ENCODE data around the gene SGMS2. TPM values are rescaled to one million over a fixed set of nuclear protein-coding genes. Genes with fewer than 3 reads are reported as not detected.

Gene SGMS2
- total and polyA plus RNA-seq, 2 of the 4 experiments (the other 2 are of a cell fraction) = 13.4 to 37.5 TPM

DNA sequence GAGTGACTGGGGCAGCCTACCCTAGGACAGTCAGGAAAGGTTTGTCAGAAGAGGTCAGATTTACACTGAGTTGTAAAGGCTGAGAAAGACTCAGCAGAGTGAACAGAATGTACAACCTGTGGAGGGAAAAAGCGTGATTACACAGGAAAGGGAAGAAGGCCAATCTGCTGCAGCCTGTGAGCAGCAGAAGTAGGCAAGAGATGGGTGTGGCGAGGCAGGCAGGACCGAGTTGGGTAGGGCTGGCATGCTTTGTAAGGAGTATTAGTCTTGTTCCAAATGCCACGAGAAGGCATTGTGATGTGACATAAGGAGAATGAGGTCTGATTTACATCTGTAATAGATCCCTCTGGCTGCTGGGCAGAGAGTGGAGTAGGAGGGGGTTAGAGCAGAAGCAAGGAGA, 12.6 kb downstream of the SGMS2 start:
- Histone ChIP-seq H3K9me3 (ENCODE audit: control insufficient read depth, insufficient read depth, low read length) (0 out of 2 replicates have a peak, but pooled peaks cover 4% of the 10 kb centered on the region), H3K36me3 (ENCODE audit: control insufficient read depth, insufficient read depth, low read length) (no peaks in the 10 kb centered on the region), H3K27me3 (ENCODE audit: control insufficient read depth, insufficient read depth, low read length) (no peaks in the 10 kb centered on the region), H3K14ac (replicated peaks; ENCODE audit: low read depth, low read length) (no peak overlapping the region), H2BK20ac (ENCODE audit: low read depth, low read length) (no peak overlapping the region), H4K8ac (ENCODE audit: low read depth in 2 of 2, low read length in 2 of 2) (no peak overlapping the region), H3K4ac (ENCODE audit: low read depth, low read length) (no peak overlapping the region), H2BK120ac (ENCODE audit: low read depth, low read length) (no peak overlapping the region), H3K18ac (ENCODE audit: low read depth, low read length) (no peak overlapping the region), H2BK5ac (ENCODE audit: low read depth, low read length, poor library complexity, severe bottlenecking) (no peak overlapping the region), H4K5ac (ENCODE audit: low read depth, low read length) (no peak overlapping the region), H3K9ac (ENCODE audit: low read depth, low read length) (no peak overlapping the region), H3K4me1 (ENCODE audit: control insufficient read depth, insufficient read depth, low read length) (no peaks in the 10 kb centered on the region), H2AFZ (replicated peaks; ENCODE audit: low read length, poor library complexity) (no peak overlapping the region), H4K91ac (ENCODE audit: insufficient read depth, low read depth, low read length) (no peak overlapping the region), H3K56ac (ENCODE audit: extremely low read depth, insufficient read depth, low read length) (no peak overlapping the region), H2AK9ac (replicated peaks; ENCODE audit: low read depth, low read length, poor library complexity) (no peak overlapping the region), H2AK5ac (ENCODE audit: low read depth, low read length) (no peak overlapping the region), H3K4me3 (ENCODE audit: insufficient read depth, low read depth, low read length) (no peak overlapping the region), H3K9me1 (ENCODE audit: insufficient read depth, low read length) (no peaks in the 10 kb centered on the region), H4K20me1 (ENCODE audit: insufficient read depth, low read length) (no peaks in the 10 kb centered on the region), H3K4me2 (ENCODE audit: low read depth, low read length) (no peak overlapping the region), H3K27ac (ENCODE audit: insufficient read depth, low read length) (no peak overlapping the region), H3K23ac (ENCODE audit: low read depth, low read length) (no peak overlapping the region), H3K79me1 (ENCODE audit: low read depth in 1 of 2, low read length in 2 of 2) (peaks cover 0 to 32% of the 10 kb centered on the region in 2 experiments; a peak in 1 of 4 replicates), H2BK15ac (ENCODE audit: low read depth, low read length) (no peak overlapping the region)
- ChIA-PET POLR2A (ENCODE audit: unreplicated experiment) (no interaction called here), CTCF (no interaction called here)
- in situ Hi-C loops (cut with MboI; ENCODE audit: low sequenced_read_pairs) = no loop called here
- no TSS peak for BruUV-seq (replicated peaks)
- TF ChIP-seq CHD1 (IDR thresholded peaks at IDR 0.05; ENCODE audit: low read depth, low read length) = no peak
- no peak for TF ChIP-seq RAD21 (IDR thresholded peaks at IDR 0.05; ENCODE audit: low read length)
- TF ChIP-seq MXI1 (IDR thresholded peaks at IDR 0.05; ENCODE audit: borderline replicate concordance, low read depth, low read length) = no peak
- TF ChIP-seq MAFK (IDR thresholded peaks at IDR 0.05; ENCODE audit: low read depth, low read length) = no peak
- no peak for TF ChIP-seq CTCF (conservative IDR thresholded peaks at IDR 0.05; ENCODE audit: low read depth, low read length)
- TF ChIP-seq RFX5 (IDR thresholded peaks at IDR 0.05; ENCODE audit: low read depth, low read length) = no peak
- TF ChIP-seq RCOR1 (IDR thresholded peaks at IDR 0.05; ENCODE audit: insufficient replicate concordance, low read length) = no peak
- TF ChIP-seq CEBPB (IDR thresholded peaks at IDR 0.05; ENCODE audit: low read depth, low read length) = no peak
- no peak for TF ChIP-seq ELK1 (IDR thresholded peaks at IDR 0.05; ENCODE audit: borderline replicate concordance, low read depth, low read length)
- intact Hi-C loops (cut with micrococcal nuclease) = no loop called here
- DNase-seq (no peak), ATAC-seq (ENCODE audit: low read depth) (no peak)
- 73% methylated on average over 3 of the region's 4 CpGs; no CpG with 5 or more reads in 1 of the 2 experiments for WGBS, 2 experiments (ENCODE audit: extremely low coverage in 2 of 2, insufficient read length in 1 of 2)
- dilution Hi-C loops (cut with HindIII; ENCODE audit: low sequenced_read_pairs, unreplicated experiment) = no loop called here
